ENCODE measurements around the gene BACE1-AS.
"Not testable (repeated sequence)": the region's sequence is repeated elsewhere in the genome, so short reads cannot be mapped to it uniquely, and the experiment has no call there.

BACE1-AS gene

DNA sequence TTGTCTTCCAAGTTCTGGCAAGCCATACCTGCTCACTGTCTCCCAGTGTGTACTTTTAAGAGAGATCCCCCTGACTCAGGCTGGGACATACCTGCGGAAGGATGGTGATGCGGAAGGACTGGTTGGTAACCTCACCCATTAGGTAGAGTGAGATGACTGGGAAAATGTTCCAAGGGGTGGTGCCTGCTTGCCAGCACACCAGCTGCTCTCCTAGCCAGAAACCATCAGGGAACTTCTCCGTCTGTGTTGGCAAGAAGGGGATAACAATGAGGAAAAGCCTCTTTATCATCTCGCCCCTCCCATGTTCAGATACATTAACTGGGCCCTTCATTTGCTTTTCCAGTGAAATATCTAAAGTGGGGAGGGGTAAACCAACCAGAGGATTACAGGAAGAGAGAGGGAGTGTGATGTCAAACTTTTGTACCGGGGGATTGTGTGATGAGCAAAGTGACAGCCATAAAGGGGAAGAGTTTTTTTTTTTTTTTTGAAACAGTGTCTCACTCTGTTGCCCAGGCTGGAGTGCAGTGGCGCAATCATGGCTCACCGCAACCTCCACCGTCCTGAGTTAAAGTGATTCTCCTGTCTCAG is at the start of gene BACE1-AS:
Gene BACE1-AS, plus strand, starts transcription at position 538 of the 588 bp plus-strand sequence.
- no peak for DNase-seq

DNA sequence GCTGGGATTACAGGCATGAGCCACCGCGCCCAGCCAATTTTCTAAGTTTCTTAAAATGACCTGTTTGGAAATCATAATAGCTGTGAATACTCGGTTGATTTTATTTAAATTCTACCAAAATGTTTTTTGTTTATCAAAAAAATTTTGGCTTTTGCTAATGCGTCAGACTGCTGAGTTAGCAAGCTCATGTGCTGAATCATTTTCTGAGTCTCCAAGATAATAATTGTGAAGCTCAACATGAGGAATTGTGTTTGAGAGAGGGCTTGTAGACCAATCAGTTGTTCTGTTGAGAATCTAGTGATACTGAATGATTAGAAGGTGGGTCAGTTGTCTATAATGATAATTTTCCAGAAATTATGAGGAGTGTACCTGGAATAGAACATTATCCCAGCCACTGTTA is 42.8 kb upstream of the BACE1-AS start:
- DNase-seq = no peak

DNA sequence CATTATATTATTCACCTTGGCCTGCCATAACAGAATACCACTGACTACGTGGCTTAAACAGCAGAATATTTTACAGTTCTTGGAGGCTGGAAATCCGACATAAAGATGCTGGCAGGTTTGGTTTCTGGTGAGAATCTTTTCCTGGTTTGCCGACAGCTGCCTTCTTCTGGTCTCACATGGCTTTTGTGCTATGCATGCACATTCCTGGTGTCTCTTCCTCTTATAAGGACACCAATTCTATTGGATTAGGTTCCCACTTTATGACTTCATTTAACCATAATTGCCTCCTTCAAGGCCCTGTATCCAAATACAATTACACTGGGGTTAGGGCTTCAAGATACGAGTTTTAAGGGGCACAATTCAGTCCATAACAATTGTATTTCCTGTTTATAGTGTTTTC is 41.6 kb upstream of the BACE1-AS start:
- DNase-seq = no peak

DNA sequence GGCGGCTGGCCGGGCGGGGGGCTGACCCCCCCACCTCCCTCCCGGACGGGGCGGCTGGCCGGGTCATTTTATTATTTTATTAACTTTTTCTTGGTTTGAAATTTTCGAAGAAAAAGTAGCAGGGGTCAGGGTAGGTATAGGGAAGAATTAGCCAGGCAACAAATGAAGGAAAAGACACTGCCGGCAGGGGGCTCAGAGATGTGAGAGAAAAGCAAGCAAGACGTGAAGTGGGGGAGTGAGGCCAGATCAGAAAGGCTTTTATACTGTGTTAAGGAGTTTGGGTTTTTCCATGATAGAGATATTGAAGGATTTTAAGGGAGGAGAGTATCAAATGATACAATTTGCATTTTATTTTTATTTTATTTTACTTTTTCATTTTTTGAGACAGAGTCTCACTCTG is 39.6 kb upstream of the BACE1-AS start:
- no peak for DNase-seq

DNA sequence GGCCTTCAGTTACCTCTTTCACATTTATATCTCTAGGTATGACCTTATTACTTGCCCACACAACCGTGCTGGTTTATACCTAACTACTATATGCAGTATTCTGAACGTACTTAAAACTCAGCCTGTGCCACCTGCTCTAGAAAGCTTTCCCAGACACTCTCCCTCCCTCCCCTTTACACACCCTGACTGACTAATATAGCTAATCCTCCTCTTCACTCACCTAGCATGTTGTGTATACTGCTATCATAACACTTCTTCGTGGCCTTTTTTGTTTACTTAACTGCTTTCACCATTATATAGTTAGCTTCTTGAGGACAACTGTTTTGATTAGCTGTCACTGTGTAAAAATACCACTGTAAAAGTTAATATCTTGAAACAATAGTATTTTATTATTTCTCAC is 35.2 kb upstream of the BACE1-AS start:
- no peak for DNase-seq

DNA sequence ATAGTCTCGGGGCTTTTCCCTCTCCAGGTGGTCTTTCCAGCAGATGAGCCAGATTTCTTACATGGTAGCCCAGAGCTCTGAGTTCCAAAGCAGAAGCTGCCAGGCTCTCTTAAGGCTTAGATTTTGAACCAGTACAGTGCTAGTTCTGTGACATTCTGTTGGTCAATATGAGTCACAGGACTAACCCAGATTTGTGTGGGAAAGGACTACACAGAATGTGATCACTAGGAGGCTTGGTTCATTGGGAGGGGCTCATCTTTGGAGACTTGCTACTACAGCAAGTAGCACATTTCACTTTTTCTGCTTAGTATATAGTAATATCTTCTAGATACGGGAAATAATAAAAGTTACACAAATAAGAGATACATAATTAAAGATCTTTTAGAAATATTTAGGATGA is 34.6 kb upstream of the BACE1-AS start:
- no peak for DNase-seq

DNA sequence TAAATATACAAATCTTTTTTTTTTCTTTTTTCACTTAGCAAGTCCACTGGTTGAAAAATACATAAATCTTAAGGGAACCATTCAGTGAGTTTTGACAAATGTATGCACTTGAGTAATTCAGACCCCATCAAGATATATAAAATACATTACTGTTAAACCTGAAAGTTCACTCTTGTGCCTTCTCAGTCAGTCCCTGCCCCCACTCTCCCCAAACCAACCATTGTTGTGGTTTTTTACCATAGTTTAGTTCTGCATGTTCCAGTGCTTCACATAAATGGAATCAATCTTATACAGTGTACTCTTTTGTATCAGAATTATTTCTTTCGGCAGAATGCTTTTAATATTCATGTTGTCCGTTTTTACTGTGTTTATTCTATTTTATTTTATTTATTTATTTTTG is 32.6 kb upstream of the BACE1-AS start:
- no peak for DNase-seq

DNA sequence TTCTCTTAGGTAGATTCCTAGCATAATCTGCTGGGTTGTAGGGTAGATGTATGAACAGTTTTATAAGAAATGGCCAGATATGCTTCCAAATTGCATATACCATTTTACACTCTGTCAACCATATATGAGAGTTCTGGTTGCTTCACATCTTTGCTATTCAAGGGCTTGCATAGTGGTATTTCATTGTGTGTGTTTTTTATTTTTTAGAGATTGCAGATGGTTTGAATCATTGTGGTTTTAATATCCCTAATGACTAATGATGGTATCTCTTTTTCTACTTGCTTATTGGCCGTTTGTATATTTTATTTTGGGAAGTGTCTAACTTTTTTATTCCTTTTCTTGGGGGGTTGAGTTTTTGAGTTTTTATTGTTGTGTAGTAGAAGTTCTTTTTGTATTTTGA is 31.7 kb upstream of the BACE1-AS start:
- DNase-seq = no peak

DNA sequence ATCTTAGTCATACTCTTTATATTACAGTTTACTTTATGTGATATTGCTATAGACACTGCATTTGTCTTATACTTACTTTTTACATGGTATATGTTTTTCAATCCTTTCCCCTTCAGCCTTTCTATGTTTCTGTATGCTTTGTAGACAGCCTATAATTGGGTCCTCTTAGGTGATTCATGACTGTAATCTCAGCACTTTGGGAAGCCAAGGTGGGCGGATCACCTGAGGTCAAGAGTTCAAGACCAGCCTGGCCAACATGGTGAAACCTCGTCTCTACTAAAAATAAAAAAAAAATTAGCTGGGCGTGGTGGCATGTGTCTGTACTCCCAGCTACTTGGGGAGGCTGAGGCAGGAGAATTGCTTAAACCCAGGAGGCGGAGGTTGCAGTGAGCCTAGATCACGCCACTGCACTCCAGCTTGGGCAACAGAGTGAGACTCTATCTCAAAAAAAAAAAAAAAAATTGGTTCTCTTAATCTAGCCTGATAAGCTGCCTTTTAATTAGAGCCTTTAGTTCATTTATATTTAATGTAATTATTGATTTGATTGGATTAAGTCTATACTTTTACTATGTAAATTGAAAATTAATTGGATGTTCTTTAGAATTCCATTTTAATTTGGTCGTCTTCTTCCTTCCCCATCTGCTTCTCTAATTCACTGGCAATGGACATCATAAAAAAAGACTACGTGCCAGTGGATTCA is 26.4 kb upstream of the BACE1-AS start:
- not testable (repeated sequence) for DNase-seq

DNA sequence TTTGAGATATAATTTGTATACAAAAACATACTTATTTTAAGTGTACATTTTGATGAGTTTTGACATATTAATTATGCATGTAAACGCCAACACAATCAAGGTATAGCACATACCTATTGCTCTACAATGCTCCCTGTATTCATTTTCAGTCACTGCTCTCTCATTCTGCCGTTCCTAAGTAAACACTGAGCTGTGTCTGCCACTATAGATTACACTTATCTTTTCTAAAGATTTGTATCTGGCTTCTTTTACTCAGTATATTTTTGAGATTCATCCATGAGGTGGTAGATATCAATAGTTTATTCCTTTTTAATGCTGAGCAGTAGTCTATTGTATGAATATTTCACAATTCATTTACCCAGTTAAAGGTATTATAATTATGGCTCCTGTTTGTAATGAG is 25.4 kb upstream of the BACE1-AS start:
- no peak for DNase-seq

DNA sequence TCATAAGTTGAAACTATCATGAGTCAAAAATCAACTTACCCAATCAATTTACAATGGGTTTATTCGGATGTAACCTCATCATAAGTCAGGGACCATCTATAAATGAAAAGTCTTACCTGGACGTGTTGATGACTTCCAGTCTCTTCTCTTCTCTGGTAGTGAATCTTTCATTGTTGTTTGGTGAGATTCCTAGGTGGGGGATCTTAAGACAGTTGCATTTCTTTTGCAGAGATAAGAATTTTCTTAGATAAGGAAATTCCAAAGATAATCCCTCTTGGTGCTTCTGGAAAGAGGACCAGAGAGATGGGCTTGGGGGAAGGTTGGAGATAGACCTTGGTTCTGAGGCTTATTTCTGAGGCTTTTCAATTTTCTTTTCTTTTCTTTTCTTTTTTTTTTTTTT is 21.3 kb upstream of the BACE1-AS start:
- no peak for DNase-seq

DNA sequence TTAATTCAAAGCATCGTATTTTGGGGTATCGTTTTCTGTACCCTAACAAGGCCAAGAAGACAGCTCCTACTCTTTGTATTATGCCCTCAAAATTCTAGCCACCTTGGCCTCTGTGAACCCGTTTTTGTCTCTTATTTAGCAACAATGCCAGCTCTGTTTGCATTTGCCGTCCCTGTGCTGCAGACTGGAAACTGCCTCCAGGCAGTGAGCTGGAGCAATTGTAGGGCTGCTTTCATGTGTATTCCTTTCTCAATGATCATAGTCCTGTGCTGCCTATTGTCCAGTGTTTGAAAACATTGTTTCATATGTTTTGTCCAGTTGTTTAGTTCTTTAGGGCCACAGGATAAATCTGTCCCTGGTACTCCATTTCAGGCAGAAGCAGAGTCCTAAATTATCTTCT is 19.9 kb upstream of the BACE1-AS start:
- DNase-seq = no peak

DNA sequence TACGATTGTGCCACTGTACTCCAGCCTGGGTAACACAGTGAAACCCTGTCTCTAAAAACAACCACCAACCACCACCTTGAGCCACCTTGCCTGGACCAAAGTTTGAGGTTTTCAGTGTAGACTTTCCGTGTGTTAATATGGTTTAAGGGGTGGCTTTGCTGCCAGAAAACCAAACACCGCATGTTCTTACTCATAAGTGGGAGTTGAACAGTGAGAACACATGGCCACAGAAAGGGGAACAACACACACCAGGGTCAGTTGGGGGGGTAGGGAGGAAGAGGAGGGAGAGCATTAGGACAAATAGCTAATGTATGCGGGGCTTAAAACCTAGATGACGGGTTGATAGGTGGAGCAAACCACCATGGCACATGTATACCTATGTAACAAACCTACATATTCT is 19.0 kb upstream of the BACE1-AS start:
- not testable (repeated sequence) for DNase-seq

DNA sequence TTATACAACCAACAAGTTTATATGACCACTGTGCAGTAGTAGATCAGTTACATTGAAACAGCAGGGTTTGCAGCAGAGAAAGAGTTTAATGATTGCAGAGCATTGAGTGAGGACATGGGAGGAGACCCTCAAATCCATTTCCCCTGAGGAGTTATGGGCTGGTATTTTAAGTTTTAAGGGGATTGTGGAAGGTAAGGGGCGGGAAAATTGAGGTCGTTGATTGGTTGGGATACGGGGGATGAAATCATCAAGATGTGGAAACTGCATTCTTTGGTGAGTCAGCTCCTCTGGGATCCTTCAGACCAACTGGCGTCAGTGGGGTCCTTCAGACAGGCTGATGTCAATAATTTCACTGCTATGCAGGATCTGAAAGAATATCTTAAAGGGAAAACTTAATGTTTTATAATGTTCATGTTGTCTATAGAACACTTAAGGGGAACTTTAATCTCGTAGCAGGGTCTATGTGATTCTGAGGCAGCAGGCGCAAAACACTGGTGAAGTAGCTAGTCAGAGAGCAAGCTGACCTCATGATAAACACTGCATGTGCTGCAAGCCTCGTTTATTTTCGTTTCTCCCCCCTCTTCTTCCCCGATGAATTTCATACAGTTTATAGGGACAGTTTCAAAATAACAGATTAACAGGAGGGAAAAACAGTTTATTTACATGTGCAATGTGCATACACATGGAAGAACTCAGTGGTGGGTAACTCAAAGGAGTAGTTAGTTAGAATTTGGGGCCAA is 17.4 kb upstream of the BACE1-AS start:
- DNase-seq = no peak

DNA sequence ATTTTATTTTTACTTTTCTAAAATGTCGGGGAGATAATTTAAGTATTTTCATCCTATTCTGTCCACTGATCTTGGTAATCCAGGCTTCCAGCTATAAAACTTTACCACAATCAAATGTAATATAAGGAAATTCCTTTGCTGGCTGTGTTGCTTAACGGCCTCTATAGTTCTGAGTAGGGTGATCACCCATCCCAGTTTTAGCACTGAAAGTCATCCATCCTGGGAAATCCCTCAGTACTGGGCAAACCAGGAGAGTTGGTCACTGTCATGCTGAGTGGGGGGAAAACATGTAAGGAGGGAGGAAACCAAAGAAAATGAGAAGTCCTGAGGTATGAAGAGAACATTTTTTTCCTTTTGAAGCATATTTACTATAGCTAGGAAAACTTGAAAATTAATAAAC is 12.8 kb upstream of the BACE1-AS start:
- no peak for DNase-seq

DNA sequence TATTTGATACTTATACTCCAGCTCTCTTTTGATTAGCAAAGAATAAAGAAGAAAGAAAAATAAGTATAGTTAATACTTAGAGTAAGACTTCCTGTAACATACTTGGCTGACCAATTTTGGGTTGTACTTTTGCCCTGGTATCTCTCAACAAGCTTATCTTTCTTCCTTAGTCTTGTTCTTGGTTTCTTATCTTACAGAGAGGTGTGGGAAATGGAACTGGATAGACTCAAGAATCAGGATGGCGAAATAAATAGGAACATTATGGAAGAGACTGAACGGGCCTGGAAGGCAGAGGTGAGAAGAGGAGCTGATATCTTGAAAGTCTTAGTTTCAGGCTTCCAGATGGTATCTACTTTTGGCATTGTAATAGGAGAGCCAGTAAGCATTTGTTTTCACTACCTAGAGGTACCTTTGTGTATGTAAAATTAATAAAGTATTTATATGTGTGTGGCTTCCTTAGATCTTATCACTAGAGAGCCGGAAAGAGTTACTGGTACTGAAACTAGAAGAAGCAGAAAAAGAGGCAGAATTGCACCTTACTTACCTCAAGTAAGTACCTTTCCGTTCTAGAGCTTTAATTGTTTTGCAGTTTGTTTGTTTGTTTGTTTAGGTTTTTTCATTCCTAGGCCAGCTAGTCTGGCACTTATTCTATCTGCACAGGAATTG is 11.3 kb upstream of the BACE1-AS start:
- no peak for DNase-seq

DNA sequence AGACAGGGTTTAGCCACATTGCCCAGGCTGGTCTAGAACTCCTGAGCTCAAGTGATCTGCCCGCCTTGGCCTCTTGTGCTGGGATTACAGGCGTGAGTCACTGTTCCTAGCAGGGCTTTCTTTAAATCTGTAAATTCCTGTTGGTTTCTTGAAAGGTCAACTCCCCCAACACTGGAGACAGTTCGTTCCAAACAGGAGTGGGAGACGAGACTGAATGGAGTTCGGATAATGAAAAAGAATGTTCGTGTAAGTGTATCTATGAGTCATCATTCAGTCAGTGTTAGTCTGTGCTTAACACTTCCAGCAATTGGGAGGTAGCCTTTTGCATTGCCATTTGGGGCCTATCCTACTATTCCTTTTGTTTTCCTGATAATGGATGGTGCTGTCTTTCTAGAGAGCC is 10.0 kb upstream of the BACE1-AS start:
- DNase-seq = no peak

DNA sequence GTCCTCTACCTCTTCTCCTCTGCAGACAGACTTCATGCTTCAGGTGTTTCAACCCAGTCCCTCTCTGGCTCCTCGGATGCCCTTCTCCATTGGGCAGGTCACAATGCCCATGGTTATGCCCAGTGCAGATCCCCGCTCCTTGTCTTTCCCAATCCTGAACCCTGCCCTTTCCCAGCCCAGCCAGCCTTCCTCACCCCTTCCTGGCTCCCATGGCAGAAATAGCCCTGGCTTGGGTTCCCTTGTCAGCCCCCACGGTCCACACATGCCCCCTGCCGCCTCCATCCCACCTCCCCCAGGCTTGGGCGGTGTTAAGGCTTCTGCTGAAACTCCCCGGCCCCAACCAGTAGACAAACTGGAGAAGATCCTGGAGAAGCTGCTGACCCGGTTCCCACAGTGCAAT is 9.3 kb upstream of the BACE1-AS start:
- no peak for DNase-seq

DNA sequence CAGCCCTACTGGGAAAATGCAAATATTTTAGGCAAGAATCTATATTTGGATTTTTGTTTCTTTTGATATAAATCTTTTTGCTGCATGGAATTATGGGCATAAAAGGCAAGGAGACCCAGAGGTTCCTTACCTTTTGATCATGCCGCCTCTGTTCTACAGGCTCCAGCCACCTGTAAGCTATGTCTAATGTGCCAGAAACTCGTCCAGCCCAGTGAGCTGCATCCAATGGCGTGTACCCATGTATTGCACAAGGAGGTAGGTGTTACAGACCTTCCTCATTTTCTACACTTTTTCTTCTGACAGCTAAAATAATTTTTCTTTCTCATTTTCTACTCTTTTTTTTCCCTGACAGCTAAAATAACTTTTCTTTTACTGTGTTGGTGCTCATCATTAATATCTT is 8.2 kb upstream of the BACE1-AS start:
- DNase-seq = no peak

DNA sequence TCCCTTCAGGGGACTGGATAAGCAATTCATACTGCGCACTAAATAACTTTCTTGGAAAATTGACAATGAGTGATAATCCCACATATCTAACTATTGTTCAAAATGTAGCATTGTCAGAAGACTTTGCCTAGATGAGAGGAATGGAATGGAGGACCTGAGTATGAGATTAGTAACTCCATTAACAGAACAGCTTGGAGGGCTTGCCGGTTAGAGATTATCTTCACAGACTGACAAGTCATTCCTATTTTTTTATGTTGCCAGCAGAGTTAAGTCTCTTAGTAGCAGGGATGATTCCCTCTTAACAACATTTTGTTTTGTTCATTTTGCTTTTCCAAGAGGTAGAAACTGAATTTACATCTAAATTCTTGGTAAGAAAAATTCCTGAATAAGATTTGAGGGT is 7.1 kb upstream of the BACE1-AS start:
- no peak for DNase-seq

DNA sequence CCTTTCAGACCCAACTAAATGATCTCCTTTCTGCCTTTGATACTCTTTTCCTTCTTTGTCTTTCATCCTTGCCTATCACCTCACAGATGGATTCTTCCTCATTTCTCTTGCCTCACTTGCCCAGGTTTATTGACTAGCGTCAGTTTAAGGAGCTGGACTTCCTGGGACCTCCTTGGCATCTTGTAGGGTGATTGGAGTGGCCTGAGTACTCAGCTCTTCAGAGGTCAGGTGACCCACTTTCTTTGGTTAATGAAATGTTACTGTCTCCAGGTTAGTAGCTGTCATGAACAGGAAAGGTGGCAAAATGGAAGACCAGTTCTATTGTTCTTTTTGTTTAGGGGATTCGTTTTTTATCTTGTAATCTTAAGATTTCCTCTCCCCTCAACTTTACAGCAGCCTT is 4.6 kb upstream of the BACE1-AS start:
- DNase-seq = no peak

DNA sequence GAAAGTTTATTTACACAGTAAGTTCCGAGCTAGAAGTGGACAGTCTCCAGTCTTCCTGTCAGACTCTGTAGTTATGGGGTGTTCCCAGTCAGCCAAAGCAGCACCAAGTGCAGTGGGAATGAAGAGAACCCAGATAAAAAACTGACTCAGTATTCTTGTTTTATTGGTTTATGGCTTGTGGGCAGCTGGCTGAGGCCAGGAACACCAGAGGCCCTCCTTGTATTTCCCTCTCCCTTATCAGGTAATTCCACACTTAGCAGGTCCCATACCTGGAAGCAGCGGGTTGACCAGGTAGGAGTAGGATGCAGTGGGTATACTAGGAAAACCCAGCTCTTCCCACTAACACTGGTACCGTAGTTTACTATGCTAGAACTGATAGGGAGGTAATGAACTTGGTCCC is 3.5 kb upstream of the BACE1-AS start:
- DNase-seq = no peak

DNA sequence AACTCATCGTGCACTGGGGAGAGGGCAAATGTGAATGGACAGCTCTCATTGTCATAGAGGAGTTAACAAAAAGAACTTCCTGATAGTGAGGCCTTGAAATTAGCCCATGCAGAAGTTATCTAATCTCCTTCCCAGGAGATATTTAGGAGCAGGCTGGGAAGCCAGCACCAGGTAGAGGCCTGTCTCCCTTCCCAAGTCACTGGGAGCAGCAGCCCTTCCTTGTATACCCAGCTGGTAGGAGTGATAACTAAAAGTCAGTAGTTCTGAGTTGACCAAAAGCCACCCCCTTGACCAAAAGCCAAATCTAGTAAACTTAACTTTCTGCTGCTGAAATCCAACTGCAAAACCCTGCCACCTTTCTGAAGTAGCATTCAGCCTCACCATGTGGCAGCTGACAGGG is 1.4 kb upstream of the BACE1-AS start:
- no peak for DNase-seq

DNA sequence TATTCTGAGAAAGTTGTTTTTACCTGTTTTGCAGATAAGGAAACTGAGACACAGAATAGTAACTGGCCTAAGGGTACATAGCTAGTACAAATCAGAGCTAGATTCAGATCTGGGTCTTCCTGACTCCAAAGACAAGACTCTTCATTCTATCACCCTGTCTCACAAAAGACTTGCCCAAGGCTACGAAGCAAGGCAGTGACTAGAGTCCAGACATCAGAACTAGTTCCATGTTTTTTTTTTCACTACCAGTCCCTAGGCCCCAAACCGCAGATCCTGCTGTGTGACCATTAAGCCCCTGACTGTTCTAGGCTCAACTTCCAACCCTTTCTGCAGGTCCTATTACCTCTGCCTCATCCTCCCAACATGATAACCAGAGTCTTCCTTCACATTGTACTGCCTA is 1.5 kb downstream of the BACE1-AS start:
- no peak for DNase-seq

All from stimulated activated CD4-positive, alpha-beta T cell treated with anti-CD3 and anti-CD28 coated beads, Interleukin-12 subunit alpha, Interleukin-12 subunit beta, amount 100 ng/mL, for 4 hours (primary cell).